Upper lobe of right lung (tissue), 1 donor: Measurements from ENCODE around the gene CNOT1. TPM values are rescaled to one million over a fixed set of nuclear protein-coding genes. Genes with fewer than 3 reads are reported as not detected.
A peak's percentile ranks its signal among the peaks of the same experiment; 100 is the strongest.
"Not testable (repeated sequence)": the region's sequence is repeated elsewhere in the genome, so short reads cannot be mapped to it uniquely, and the experiment has no call there.

ENCODE experiments used
- ATAC-seq: fragments of 200-7000 bp; cut with Tn5 transposase; one replicate; pipeline ENCODE4 v1.9.1; 2020; ENCODE audit warnings: mild to moderate bottlenecking, moderate library complexity
- DNase-seq: peaks from one replicate; pipeline ENCODE4 v3.0.0-alpha.2; 2020
- H3K27ac ChIP-seq: fragments of 200-600 bp; one replicate; pipeline ENCODE4 v1.8.0; 2022
- H3K27me3 ChIP-seq: fragments of 200-600 bp; one replicate; pipeline ENCODE4 v1.8.0; 2022; ENCODE audit warnings: mild to moderate bottlenecking
- H3K36me3 ChIP-seq: fragments of 200-600 bp; one replicate; pipeline ENCODE4 v1.8.0; 2022
- H3K4me1 ChIP-seq: fragments of 200-600 bp; one replicate; pipeline ENCODE4 v1.8.0; 2022
- H3K4me3 ChIP-seq: fragments of 200-600 bp; one replicate; pipeline ENCODE4 v1.8.0; 2022; ENCODE audit warnings: mild to moderate bottlenecking
- H3K9me3 ChIP-seq: fragments of 200-600 bp; one replicate; pipeline ENCODE4 v1.8.0; 2022
- CTCF ChIP-seq: fragments of 200-600 bp; IDR thresholded peaks from one replicate; pipeline ENCODE4 v1.8.0; 2022; ENCODE audit warnings: antibody characterized with exemption
- intact Hi-C: fragments of 100-400 bp; cut with DNase I; formaldehyde crosslinking; loops from one replicate; pipeline ENCODE4 v1.11.0; 2022
- total RNA-seq: library from RNA; stranded (reverse); fragmentation: NEBNext Ultra II Directional; extraction: Animal tissue kit (Norgen Biotek cat#: 25700); gene quantifications from one replicate; pipeline ENCODE4 v1.2.1, GENCODE V29; 2021
- donor health status: DM: no; HTN: yes; CAD: no; lungs with severe emphysema.

The CNOT1 gene
- total RNA-seq, 1 donor from 2014 or later: 140 TPM

- Histone ChIP-seq H3K36me3 (peaks cover 17% of the 10 kb centered on the region), H3K4me3 (no peak overlapping the region), H3K4me1 (no peaks in the 10 kb centered on the region), H3K9me3 (no peaks in the 10 kb centered on the region), H3K27me3 (no peaks in the 10 kb centered on the region), H3K27ac (no peak overlapping the region)
- TF ChIP-seq CTCF: no peak
- intact Hi-C loops: no loop called here
- DNase-seq (no peak), ATAC-seq (no peak)
These were observed 35.6 kb upstream of the CNOT1 start for GRCh38 chr16:58665200-58665599.

DNA sequence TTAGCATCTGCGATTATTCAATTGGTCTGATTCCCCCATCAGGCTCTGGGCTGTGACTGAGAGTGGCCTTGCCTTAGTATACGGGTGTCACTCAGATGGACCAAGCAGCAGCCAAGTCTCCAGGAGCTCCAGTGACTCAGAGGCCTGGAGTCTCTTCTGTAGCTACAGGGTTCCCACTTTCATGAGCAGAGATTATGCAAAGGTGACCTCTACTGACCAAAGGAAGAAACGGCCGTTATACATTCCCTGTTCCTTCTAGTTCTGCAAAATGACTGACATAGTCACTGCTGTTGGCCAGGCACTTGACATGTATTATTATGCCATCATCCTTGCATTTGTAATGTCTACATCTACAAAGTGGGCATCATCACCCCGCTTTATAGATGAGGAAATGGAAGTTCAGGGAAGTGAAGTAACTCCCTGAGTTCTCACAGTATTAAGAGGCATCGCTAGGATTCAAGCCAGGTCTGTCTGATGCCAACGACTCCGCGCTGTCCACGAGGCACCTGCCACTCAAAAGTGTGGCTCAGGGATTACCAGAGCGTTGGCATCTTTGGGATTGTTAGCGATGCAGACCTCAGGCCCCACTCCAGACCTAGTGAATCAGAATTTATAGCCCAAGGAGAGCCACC is 31.7 kb upstream of the CNOT1 start:
- H3K9me3 ChIP-seq: no peaks in the 10 kb centered on the region
- ATAC-seq (peak; percentile 96), DNase-seq (no peak)
- no peak overlapping the region for H3K4me3 ChIP-seq
- H3K36me3 ChIP-seq: peaks cover 2% of the 10 kb centered on the region
- H3K27ac ChIP-seq: no peak overlapping the region
- H3K27me3 ChIP-seq: no peaks in the 10 kb centered on the region
- H3K4me1 ChIP-seq: no peaks in the 10 kb centered on the region
- intact Hi-C loops: no loop called here
- peak; percentile 58 for TF ChIP-seq CTCF

- H3K27ac ChIP-seq, H3K36me3 ChIP-seq, intact Hi-C loops, H3K27me3 ChIP-seq, ATAC-seq, DNase-seq, H3K4me3 ChIP-seq, H3K4me1 ChIP-seq, H3K9me3 ChIP-seq: not testable (repeated sequence)
These were observed 30.3 kb upstream of the CNOT1 start for GRCh38 chr16:58659911-58660310.

DNA sequence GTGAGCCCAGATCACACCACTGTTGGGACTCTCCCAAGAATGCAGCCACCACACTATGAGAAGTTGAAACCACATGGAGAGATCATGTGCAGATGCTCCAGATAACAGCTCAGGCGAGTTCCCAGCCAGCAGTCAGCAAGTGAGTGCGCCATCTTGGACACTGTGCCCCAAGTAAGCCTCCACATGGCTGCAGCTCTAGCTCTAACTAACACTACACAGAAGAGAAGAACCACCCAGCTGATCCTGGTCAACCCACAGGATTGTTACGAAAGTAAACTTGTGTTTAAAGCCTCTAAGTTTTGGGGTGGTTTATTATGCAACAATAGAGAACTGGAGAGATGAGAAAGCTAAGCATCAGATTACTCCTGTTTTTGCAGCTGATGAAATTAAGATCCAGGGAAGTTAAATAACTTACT is 29.2 kb upstream of the CNOT1 start:
- intact Hi-C loops: no loop called here

DNA sequence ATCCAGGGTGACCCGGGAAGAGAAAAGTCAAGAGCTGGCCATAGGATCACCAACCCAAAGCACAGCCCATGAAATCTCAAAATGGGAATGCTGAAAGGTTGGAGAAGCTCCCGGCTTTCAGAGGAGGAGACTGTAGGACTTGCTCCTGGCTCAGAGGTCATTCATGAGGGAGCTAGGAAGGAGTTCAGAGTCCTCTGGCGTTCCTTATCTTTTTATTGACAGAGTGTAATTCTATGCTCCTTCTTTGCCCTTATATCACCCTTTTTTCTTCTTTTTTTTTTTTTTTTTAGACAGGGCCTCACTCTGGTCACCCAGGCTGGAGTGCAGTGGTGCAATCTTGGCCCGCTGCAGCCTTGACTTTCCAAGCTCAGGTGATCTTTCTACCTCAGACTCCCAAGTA is 27.3 kb upstream of the CNOT1 start:
- ATAC-seq (no peak), DNase-seq (no peak)
- H3K36me3 ChIP-seq: no peaks in the 10 kb centered on the region
- H3K27me3 ChIP-seq: no peaks in the 10 kb centered on the region
- H3K9me3 ChIP-seq: no peaks in the 10 kb centered on the region
- intact Hi-C loops: no loop called here
- H3K4me1 ChIP-seq: no peaks in the 10 kb centered on the region
- no peak overlapping the region for H3K27ac ChIP-seq
- no peak for TF ChIP-seq CTCF
- no peak overlapping the region for H3K4me3 ChIP-seq

More for the DNA sequence above, 29.2 kb upstream of the CNOT1 start:
- ATAC-seq (no peak), DNase-seq (no peak)
- Histone ChIP-seq H3K4me3 (no peak overlapping the region), H3K27ac (no peak overlapping the region), H3K27me3 (no peaks in the 10 kb centered on the region), H3K36me3 (no peaks in the 10 kb centered on the region), H3K4me1 (no peaks in the 10 kb centered on the region), H3K9me3 (no peaks in the 10 kb centered on the region)
- TF ChIP-seq CTCF: no peak

DNA sequence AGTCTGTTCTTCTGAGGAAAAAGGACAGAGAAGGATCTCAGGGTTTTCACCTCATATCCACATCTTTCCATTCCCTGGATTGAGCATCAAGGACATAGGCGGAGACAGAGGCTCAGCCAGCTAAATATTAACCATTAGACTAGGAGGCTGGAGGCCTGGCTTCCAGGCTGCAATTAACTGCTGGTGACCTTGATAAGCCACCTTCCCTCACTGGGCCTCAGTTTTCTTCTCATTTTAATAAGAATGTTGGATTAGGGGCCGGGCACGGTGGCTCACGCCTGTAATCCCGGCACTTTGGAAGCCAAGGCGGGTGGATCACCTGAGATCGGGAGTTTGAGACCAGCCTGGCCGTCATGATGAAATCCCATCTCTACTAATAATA is 25.6 kb upstream of the CNOT1 start:
- ATAC-seq: no peak
- Histone ChIP-seq H3K27ac (no peak overlapping the region), H3K4me3 (no peak overlapping the region), H3K36me3 (no peaks in the 10 kb centered on the region), H3K9me3 (no peaks in the 10 kb centered on the region), H3K27me3 (no peaks in the 10 kb centered on the region), H3K4me1 (no peaks in the 10 kb centered on the region)
- DNase-seq: no peak
- TF ChIP-seq CTCF: no peak
- intact Hi-C loops: no loop called here
